ENCODE data around the gene DBH. TPM values are rescaled to one million over a fixed set of nuclear protein-coding genes. Genes with fewer than 3 reads are reported as not detected.

Gene DBH
- polyA plus RNA-seq, 4 donors: 0.13 to 0.30 TPM; not detected in 2

DNA sequence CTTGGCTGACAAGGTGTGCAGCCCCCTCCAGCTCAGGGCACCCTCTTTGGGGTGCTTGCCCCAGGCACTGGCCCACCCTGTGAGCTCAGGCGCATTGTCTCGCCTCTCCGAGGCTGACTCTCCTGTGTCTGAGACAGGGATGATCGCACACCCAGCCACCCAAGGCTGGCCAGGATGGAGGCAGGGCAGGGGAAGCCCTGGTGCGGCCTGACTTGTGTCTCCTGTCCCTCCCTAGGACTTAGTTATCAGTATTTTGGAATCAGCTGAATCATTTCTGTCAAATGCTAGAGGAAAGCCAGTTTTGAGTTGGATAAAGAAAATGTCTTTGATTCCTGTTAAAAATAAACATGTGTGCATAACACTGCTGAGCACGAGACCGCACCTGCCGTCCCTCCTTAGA lies 2.5 kb upstream of the DBH start:
- Histone ChIP-seq H3K4me3 (ENCODE audit: low read depth in 1 of 3, low read length in 3 of 3) (no peak overlapping the region), H3K27ac (ENCODE audit: low read depth in 1 of 3, low read length in 2 of 3) (no peak overlapping the region), H3K4me1 (ENCODE audit: control insufficient read depth in 3 of 3, insufficient read depth in 2 of 3, low read depth in 1 of 3, low read length in 2 of 3) (no peaks in the 10 kb centered on the region), H3K36me3 (ENCODE audit: control insufficient read depth in 3 of 3, insufficient read depth in 2 of 3, low read depth in 1 of 3, low read length in 3 of 3) (no peaks in the 10 kb centered on the region), H3K27me3 (ENCODE audit: control insufficient read depth in 3 of 3, insufficient read depth in 3 of 3, low read length in 3 of 3) (peaks cover 0 to 4% (median 0%) of the 10 kb centered on the region in 3 donors), H3K9me3 (ENCODE audit: control insufficient read depth in 2 of 2, insufficient read depth in 1 of 2, low read depth in 1 of 2, low read length in 1 of 2) (no peaks in the 10 kb centered on the region)
- no peak for DNase-seq
- WGBS, 3 donors: 57 to 63% (median 58%) methylated on average over 8 of the region's 8 CpGs
- no peak for FAIRE-seq

DNA sequence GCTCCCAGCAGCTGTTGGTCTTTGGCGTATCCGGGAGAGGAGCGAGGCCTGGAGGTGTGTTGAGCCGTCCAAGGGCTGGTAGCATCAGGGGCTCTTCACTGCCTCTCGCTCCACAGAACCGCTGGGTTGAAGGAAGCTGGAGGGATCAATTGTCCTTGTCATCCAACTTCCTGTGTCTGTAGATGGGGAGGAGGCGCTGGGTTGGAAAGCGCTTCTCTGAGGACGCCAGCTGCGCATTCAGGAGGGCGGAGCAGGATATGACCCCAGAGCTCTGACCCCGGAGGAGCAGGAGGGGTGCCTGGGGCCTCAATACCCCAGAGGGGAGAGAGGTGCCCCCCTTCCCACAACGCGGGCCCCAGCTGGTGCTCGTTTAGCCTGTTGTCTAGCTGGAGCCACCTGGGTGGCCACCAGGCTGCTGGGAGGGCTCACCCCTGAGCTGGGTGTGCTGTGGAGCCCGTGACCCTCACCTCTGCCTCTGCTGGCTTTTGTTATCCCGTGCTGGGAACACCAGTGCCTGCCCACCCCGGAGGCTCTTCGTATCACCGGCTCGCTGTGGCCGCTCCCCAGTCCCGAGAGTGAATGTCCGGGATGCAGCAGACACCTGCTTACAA lies 2.0 kb upstream of the DBH start:
- Histone ChIP-seq H3K27me3 (ENCODE audit: control insufficient read depth in 3 of 3, insufficient read depth in 3 of 3, low read length in 3 of 3) (peaks cover 0 to 4% (median 0%) of the 10 kb centered on the region in 3 donors), H3K4me1 (ENCODE audit: control insufficient read depth in 3 of 3, insufficient read depth in 2 of 3, low read depth in 1 of 3, low read length in 2 of 3) (no peaks in the 10 kb centered on the region), H3K27ac (ENCODE audit: low read depth in 1 of 3, low read length in 2 of 3) (no peak overlapping the region), H3K9me3 (ENCODE audit: control insufficient read depth in 2 of 2, insufficient read depth in 1 of 2, low read depth in 1 of 2, low read length in 1 of 2) (no peaks in the 10 kb centered on the region), H3K4me3 (ENCODE audit: low read depth in 1 of 3, low read length in 3 of 3) (no peak overlapping the region), H3K36me3 (ENCODE audit: control insufficient read depth in 3 of 3, insufficient read depth in 2 of 3, low read depth in 1 of 3, low read length in 3 of 3) (no peaks in the 10 kb centered on the region)
- FAIRE-seq (no peak), DNase-seq (peak in 1 of 2 donors; percentile 6)
- WGBS, 3 donors: 42 to 50% (median 42%) methylated on average over 24 of the region's 24 CpGs

DNA sequence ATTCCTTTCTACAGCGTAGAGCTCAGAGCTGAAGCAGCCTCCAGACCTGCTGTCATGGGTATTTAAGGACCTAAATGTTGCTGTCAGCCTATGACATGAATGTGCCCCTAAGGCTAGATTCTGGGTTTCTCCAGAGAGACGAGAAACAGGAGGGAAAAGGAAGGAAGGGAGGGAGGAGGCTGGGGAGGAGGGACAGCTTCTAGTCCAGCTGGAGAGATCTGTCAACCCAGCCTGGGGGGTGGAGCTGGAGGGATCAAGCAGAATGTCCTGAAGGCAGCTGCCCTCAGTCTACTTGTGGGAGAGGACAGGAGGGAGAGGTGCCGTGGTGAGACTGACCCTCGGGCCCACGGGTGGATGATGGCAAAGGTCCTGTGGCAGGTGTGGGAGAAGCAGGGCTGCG lies 1.1 kb upstream of the DBH start:
- no peaks in the 10 kb centered on the region for H3K9me3 ChIP-seq (ENCODE audit: control insufficient read depth in 2 of 2, insufficient read depth in 1 of 2, low read depth in 1 of 2, low read length in 1 of 2)
- WGBS, 3 donors: 51 to 62% (median 59%) methylated on average over 5 to 6 of the region's 6 CpGs
- H3K36me3 ChIP-seq (ENCODE audit: control insufficient read depth in 3 of 3, insufficient read depth in 2 of 3, low read depth in 1 of 3, low read length in 3 of 3): no peaks in the 10 kb centered on the region
- H3K4me3 ChIP-seq (ENCODE audit: low read depth in 1 of 3, low read length in 3 of 3): no peak overlapping the region
- H3K27ac ChIP-seq (ENCODE audit: low read depth in 1 of 3, low read length in 2 of 3): no peak overlapping the region
- H3K4me1 ChIP-seq (ENCODE audit: control insufficient read depth in 3 of 3, insufficient read depth in 2 of 3, low read depth in 1 of 3, low read length in 2 of 3): no peaks in the 10 kb centered on the region
- peaks cover 0 to 4% (median 0%) of the 10 kb centered on the region in 3 donors for H3K27me3 ChIP-seq (ENCODE audit: control insufficient read depth in 3 of 3, insufficient read depth in 3 of 3, low read length in 3 of 3)
- DNase-seq (no peak), FAIRE-seq (no peak)

DNA sequence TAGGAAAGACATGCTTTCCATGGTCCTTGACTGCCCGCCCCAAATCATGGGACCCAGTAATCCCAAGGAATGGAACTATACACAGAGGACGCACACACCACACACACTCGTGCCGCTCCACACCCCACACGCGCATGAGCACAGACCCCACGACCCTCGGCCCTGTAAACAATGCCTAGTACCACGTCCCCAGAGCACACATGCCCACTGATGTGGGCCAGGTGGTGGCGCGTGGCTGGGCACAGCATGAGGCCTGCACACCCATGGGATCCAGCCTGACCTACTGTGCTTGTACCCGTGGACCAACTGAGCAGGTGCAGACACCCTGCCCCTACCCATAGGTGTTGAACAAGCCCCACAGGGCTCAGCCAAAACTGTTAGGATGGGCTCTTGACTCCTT lies 739 bp downstream of the DBH start:
- no peak for DNase-seq
- no peaks in the 10 kb centered on the region for H3K36me3 ChIP-seq (ENCODE audit: control insufficient read depth in 3 of 3, insufficient read depth in 2 of 3, low read depth in 1 of 3, low read length in 3 of 3)
- H3K27ac ChIP-seq (ENCODE audit: low read depth in 1 of 3, low read length in 2 of 3): no peak overlapping the region
- FAIRE-seq: no peak
- H3K9me3 ChIP-seq (ENCODE audit: control insufficient read depth in 2 of 2, insufficient read depth in 1 of 2, low read depth in 1 of 2, low read length in 1 of 2): no peaks in the 10 kb centered on the region
- peaks cover 0 to 4% (median 0%) of the 10 kb centered on the region in 3 donors for H3K27me3 ChIP-seq (ENCODE audit: control insufficient read depth in 3 of 3, insufficient read depth in 3 of 3, low read length in 3 of 3)
- H3K4me1 ChIP-seq (ENCODE audit: control insufficient read depth in 3 of 3, insufficient read depth in 2 of 3, low read depth in 1 of 3, low read length in 2 of 3): no peaks in the 10 kb centered on the region
- 76 to 84% (median 83%) methylated on average over 12 of the region's 12 CpGs for WGBS, 3 donors
- H3K4me3 ChIP-seq (ENCODE audit: low read depth in 1 of 3, low read length in 3 of 3): no peak overlapping the region

DNA sequence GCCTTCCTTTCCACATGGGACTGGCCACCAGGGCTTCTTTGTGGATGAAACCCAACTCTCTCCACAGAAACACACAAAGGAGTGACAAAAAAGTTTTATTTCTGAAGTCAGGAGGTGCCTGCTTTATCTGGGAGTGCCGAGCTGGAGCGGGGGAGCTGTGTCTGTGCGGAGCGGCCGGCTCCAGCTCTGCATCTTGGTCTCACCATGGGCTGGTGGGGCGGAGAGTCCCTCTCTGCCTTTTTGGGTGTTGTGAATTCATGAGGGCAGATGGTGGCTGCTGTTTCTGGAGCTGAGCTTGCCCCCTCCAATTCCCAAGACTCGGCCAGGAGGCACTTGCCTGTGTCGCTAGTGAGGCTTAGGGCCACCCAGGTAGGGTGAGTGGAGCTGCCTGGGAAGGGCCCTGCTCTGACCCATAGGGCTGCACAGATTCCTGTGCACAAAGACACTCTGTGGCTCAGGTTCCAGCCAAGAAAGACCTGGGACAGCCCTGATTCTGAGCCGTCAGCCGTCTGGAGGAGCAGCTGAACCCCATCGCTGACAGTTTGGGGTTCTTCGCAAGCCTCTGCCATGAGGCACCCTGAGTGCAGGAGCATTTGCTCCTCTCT lies 1.4 kb downstream of the DBH start:
- Histone ChIP-seq H3K27ac (ENCODE audit: low read depth in 1 of 3, low read length in 2 of 3) (no peak overlapping the region), H3K4me1 (ENCODE audit: control insufficient read depth in 3 of 3, insufficient read depth in 2 of 3, low read depth in 1 of 3, low read length in 2 of 3) (no peaks in the 10 kb centered on the region), H3K36me3 (ENCODE audit: control insufficient read depth in 3 of 3, insufficient read depth in 2 of 3, low read depth in 1 of 3, low read length in 3 of 3) (no peaks in the 10 kb centered on the region), H3K4me3 (ENCODE audit: low read depth in 1 of 3, low read length in 3 of 3) (no peak overlapping the region), H3K27me3 (ENCODE audit: control insufficient read depth in 3 of 3, insufficient read depth in 3 of 3, low read length in 3 of 3) (peaks cover 0 to 4% (median 0%) of the 10 kb centered on the region in 3 donors), H3K9me3 (ENCODE audit: control insufficient read depth in 2 of 2, insufficient read depth in 1 of 2, low read depth in 1 of 2, low read length in 1 of 2) (no peaks in the 10 kb centered on the region)
- no peak for DNase-seq
- 70 to 76% (median 71%) methylated on average over 12 of the region's 12 CpGs for WGBS, 3 donors
- no peak for FAIRE-seq

DNA sequence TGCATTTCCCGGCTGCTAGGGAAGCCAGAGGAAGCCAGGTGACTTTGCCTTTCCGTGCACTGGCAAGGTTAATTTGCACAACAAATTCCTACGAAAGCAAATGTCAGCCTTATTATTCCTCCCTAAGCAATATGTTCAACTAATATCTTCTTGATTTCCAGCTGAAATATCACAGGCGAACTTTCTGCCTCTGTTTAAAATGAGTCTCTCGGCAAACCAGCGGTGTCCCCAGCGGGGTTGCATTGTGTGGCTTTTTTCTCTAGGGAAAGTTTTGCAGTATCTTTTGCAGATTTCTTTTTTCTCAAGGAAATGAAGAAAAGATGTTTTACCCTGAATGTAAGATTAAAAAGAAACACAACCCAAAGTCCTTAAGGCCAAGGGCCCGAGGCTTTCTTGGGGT lies 1.9 kb downstream of the DBH start:
- Histone ChIP-seq H3K27ac (ENCODE audit: low read depth in 1 of 3, low read length in 2 of 3) (no peak overlapping the region), H3K4me1 (ENCODE audit: control insufficient read depth in 3 of 3, insufficient read depth in 2 of 3, low read depth in 1 of 3, low read length in 2 of 3) (no peaks in the 10 kb centered on the region), H3K9me3 (ENCODE audit: control insufficient read depth in 2 of 2, insufficient read depth in 1 of 2, low read depth in 1 of 2, low read length in 1 of 2) (no peaks in the 10 kb centered on the region), H3K4me3 (ENCODE audit: low read depth in 1 of 3, low read length in 3 of 3) (no peak overlapping the region), H3K27me3 (ENCODE audit: control insufficient read depth in 3 of 3, insufficient read depth in 3 of 3, low read length in 3 of 3) (peaks cover 0 to 4% (median 0%) of the 10 kb centered on the region in 3 donors), H3K36me3 (ENCODE audit: control insufficient read depth in 3 of 3, insufficient read depth in 2 of 3, low read depth in 1 of 3, low read length in 3 of 3) (no peaks in the 10 kb centered on the region)
- 54 to 71% (median 69%) methylated on average over 8 of the region's 8 CpGs for WGBS, 3 donors
- DNase-seq: no peak
- FAIRE-seq: no peak

DNA sequence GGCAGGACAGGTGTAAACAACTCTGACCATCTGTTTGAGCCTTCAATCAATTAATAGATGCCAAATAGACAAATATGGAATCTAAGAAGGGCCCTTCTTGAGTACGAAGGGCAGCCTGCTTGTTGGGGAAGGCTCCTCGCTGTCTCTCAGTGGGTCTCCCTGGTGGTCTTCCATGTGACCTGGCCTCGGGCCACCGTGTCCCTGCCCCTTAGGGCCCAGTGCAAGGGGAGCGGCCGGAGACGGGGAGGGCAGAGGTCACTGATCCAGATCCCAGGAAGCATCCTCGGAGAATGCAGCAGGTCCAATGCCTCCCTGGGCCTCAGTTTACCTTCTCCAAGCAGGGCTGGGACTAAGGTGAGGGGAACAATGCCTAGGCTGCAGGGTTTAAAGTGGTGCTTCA lies 2.5 kb downstream of the DBH start:
- DNase-seq: no peak
- Histone ChIP-seq H3K27ac (ENCODE audit: low read depth in 1 of 3, low read length in 2 of 3) (no peak overlapping the region), H3K27me3 (ENCODE audit: control insufficient read depth in 3 of 3, insufficient read depth in 3 of 3, low read length in 3 of 3) (peaks cover 0 to 4% (median 0%) of the 10 kb centered on the region in 3 donors), H3K9me3 (ENCODE audit: control insufficient read depth in 2 of 2, insufficient read depth in 1 of 2, low read depth in 1 of 2, low read length in 1 of 2) (no peaks in the 10 kb centered on the region), H3K4me1 (ENCODE audit: control insufficient read depth in 3 of 3, insufficient read depth in 2 of 3, low read depth in 1 of 3, low read length in 2 of 3) (no peaks in the 10 kb centered on the region), H3K36me3 (ENCODE audit: control insufficient read depth in 3 of 3, insufficient read depth in 2 of 3, low read depth in 1 of 3, low read length in 3 of 3) (no peaks in the 10 kb centered on the region), H3K4me3 (ENCODE audit: low read depth in 1 of 3, low read length in 3 of 3) (no peak overlapping the region)
- no peak for FAIRE-seq
- WGBS, 3 donors: 50 to 87% (median 61%) methylated on average over 8 of the region's 8 CpGs

DNA sequence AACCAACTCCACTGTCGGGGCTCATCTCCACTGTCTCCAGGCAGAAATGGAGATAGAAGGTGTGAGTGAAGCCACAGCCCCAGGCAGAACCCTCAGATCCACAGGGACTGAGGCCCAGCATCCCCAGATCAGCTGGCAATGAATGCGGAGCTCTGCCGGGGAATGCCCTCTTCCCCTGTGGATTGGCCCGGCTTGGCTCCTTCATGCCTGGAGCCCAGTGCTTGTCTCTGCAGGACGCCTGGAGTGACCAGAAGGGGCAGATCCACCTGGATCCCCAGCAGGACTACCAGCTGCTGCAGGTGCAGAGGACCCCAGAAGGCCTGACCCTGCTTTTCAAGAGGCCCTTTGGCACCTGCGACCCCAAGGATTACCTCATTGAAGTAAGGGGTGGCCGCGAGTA lies 3.5 kb downstream of the DBH start:
- no peak for DNase-seq
- peaks cover 0 to 4% (median 0%) of the 10 kb centered on the region in 3 donors for H3K27me3 ChIP-seq (ENCODE audit: control insufficient read depth in 3 of 3, insufficient read depth in 3 of 3, low read length in 3 of 3)
- H3K36me3 ChIP-seq (ENCODE audit: control insufficient read depth in 3 of 3, insufficient read depth in 2 of 3, low read depth in 1 of 3, low read length in 3 of 3): no peaks in the 10 kb centered on the region
- no peak for FAIRE-seq
- H3K9me3 ChIP-seq (ENCODE audit: control insufficient read depth in 2 of 2, insufficient read depth in 1 of 2, low read depth in 1 of 2, low read length in 1 of 2): no peaks in the 10 kb centered on the region
- H3K27ac ChIP-seq (ENCODE audit: low read depth in 1 of 3, low read length in 2 of 3): no peak overlapping the region
- no peak overlapping the region for H3K4me3 ChIP-seq (ENCODE audit: low read depth in 1 of 3, low read length in 3 of 3)
- whole genome bisulfite sequencing, 3 donors: 77 to 90% (median 78%) methylated on average over 8 of the region's 8 CpGs
- no peaks in the 10 kb centered on the region for H3K4me1 ChIP-seq (ENCODE audit: control insufficient read depth in 3 of 3, insufficient read depth in 2 of 3, low read depth in 1 of 3, low read length in 2 of 3)

DNA sequence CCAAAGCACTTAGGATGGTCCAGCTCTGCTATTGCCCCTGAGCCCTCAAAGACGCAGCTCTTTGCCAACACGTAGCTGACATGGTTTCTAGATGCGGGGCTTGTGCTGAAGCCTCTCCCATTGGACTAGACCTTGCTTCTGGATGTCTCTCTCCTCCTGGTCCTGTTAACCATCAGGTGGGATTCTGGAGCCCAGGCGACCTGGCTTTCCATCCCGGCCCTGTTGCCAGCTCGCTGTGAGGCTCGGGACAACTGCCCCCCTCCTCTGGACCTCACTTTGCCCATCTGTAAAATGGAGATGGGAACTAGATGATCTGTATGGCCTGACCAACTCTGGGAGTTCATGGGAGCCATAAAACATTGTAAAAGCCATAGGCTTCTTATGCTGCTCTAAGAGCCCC lies 4.0 kb downstream of the DBH start:
- Histone ChIP-seq H3K4me1 (ENCODE audit: control insufficient read depth in 3 of 3, insufficient read depth in 2 of 3, low read depth in 1 of 3, low read length in 2 of 3) (no peaks in the 10 kb centered on the region), H3K27me3 (ENCODE audit: control insufficient read depth in 3 of 3, insufficient read depth in 3 of 3, low read length in 3 of 3) (no peaks in the 10 kb centered on the region), H3K9me3 (ENCODE audit: control insufficient read depth in 2 of 2, insufficient read depth in 1 of 2, low read depth in 1 of 2, low read length in 1 of 2) (no peaks in the 10 kb centered on the region), H3K4me3 (ENCODE audit: low read depth in 1 of 3, low read length in 3 of 3) (no peak overlapping the region), H3K27ac (ENCODE audit: low read depth in 1 of 3, low read length in 2 of 3) (no peak overlapping the region), H3K36me3 (ENCODE audit: control insufficient read depth in 3 of 3, insufficient read depth in 2 of 3, low read depth in 1 of 3, low read length in 3 of 3) (no peaks in the 10 kb centered on the region)
- no peak for DNase-seq
- 80 to 90% (median 85%) methylated on average over 7 of the region's 7 CpGs for WGBS, 3 donors
- no peak for FAIRE-seq

All from small intestine (tissue), 7 donors.